K562 (cell line): Measurements from ENCODE around the gene NOL11. TPM values are rescaled to one million over a fixed set of nuclear protein-coding genes. Genes with fewer than 3 reads are reported as not detected.

Experiments
- ARID2 ChIP-seq: fragments of 450-650 bp; IDR thresholded peaks from 2 replicates; pipeline ENCODE4 v1.6.1; 2017; ENCODE audit warnings: antibody characterized with exemption, mild to moderate bottlenecking
- ARNT ChIP-seq, 2 experiments: fragments of 450-650 bp; IDR thresholded peaks; 2 replicates each; pipeline ENCODE4 v1.6.1; 2016; ENCODE audit warnings: mild to moderate bottlenecking in 1 of 2
- ATF3 ChIP-seq, 2 experiments: fragments of 450-650 bp in 1 of 2; sonication (generic) in 1 of 2; formaldehyde crosslinking in 1 of 2; IDR thresholded peaks in 1 of 2; conservative IDR thresholded peaks in 1 of 2; 2 replicates each; pipeline versions ENCODE4 v1.6.1 to v1.8.1; 2016 to 2023; ENCODE audit warnings: mild to moderate bottlenecking in 2 of 2, moderate library complexity in 2 of 2, inconsistent platforms in 1 of 2, missing genetic modification reagents in 1 of 2
- CBFB ChIP-seq: sonication (generic); formaldehyde crosslinking; IDR thresholded peaks from 2 replicates; pipeline ENCODE4 v1.4.0; 2020; ENCODE audit warnings: mild to moderate bottlenecking, missing genetic modification reagents
- CBX1 ChIP-seq: sonication (generic); IDR thresholded peaks from 2 replicates; pipeline ENCODE4 v1.6.1; 2016; ENCODE audit warnings: antibody characterized with exemption, low read depth, mild to moderate bottlenecking
- CCNT2 ChIP-seq: IDR thresholded peaks from 2 replicates; pipeline ENCODE4 v1.6.1; 2011; ENCODE audit warnings: borderline replicate concordance, low read depth, mild to moderate bottlenecking, moderate library complexity, mixed read lengths, low read length; ENCODE audit not compliant: insufficient read length; ENCODE audit errors: extremely low read depth
- CTCFL ChIP-seq: IDR thresholded peaks from 2 replicates; pipeline ENCODE4 v1.6.1; 2011; ENCODE audit warnings: borderline replicate concordance, low read depth, mild to moderate bottlenecking, moderate library complexity, low read length; ENCODE audit not compliant: insufficient read depth, poor library complexity, severe bottlenecking
- EGR1 ChIP-seq: fragments of 450-650 bp; conservative IDR thresholded peaks from 2 replicates; pipeline ENCODE4 v1.6.1; 2017; ENCODE audit warnings: mild to moderate bottlenecking
- ETV1 ChIP-seq: fragments of 450-650 bp; conservative IDR thresholded peaks from 2 replicates; pipeline ENCODE4 v1.6.1; 2016; ENCODE audit warnings: missing genetic modification characterization, control low read depth, low read depth, missing compliant biosample characterization
- FOXA3 ChIP-seq, 2 experiments: fragments of 450-650 bp in 1 of 2; sonication (generic) in 1 of 2; formaldehyde crosslinking; IDR thresholded peaks in 1 of 2; conservative IDR thresholded peaks in 1 of 2; 2 replicates each; pipeline versions ENCODE4 v1.4.0 to v1.8.0; 2020 to 2022; ENCODE audit warnings: mild to moderate bottlenecking in 2 of 2, missing genetic modification reagents in 1 of 2
- GTF2A2 ChIP-seq: IDR thresholded peaks from 2 replicates; pipeline ENCODE4 v1.6.1; 2016; ENCODE audit warnings: mild to moderate bottlenecking, missing genetic modification characterization, missing compliant biosample characterization
- GTF2E2 ChIP-seq: fragments of 200-800 bp; sonication (Bioruptor generic); IDR thresholded peaks from 2 replicates; pipeline ENCODE4 v1.6.1; 2016; ENCODE audit warnings: missing genetic modification characterization, missing compliant biosample characterization
- KDM1A ChIP-seq, 2 experiments: fragments of 450-650 bp; IDR thresholded peaks; 2 replicates each; pipeline ENCODE4 v1.6.1; 2016; ENCODE audit warnings: mild to moderate bottlenecking in 2 of 2
- MAZ ChIP-seq, 2 experiments: fragments of 450-650 bp in 1 of 2; sonication (generic) in 1 of 2; formaldehyde crosslinking; IDR thresholded peaks in 1 of 2; conservative IDR thresholded peaks in 1 of 2; 2 replicates each; pipeline versions ENCODE4 v1.4.0 to v1.5.0; 2020; ENCODE audit warnings: mild to moderate bottlenecking in 1 of 2, missing genetic modification reagents in 1 of 2
- MLLT1 ChIP-seq, 2 experiments: fragments of 450-650 bp; IDR thresholded peaks; 2 replicates each; pipeline ENCODE4 v1.6.1; 2016
- NFIC ChIP-seq: fragments of 450-650 bp; IDR thresholded peaks from 2 replicates; pipeline ENCODE4 v1.6.1; 2017; ENCODE audit warnings: mild to moderate bottlenecking, inconsistent platforms
- RB1 ChIP-seq: fragments of 450-650 bp; IDR thresholded peaks from 2 replicates; pipeline ENCODE4 v1.6.1; 2017; ENCODE audit warnings: low read depth, mild to moderate bottlenecking
- RBM15 ChIP-seq: fragments of 200-400 bp; formaldehyde crosslinking; IDR thresholded peaks from 2 replicates; pipeline ENCODE4 v1.6.1; 2018; ENCODE audit warnings: mild to moderate bottlenecking, low read length, moderate library complexity; ENCODE audit not compliant: insufficient read depth
- SRSF1 ChIP-seq: fragments of 200-400 bp; formaldehyde crosslinking; IDR thresholded peaks from 2 replicates; pipeline ENCODE4 v1.6.1; 2017; ENCODE audit warnings: mild to moderate bottlenecking, low read depth, low read length, moderate library complexity
- ZBTB7A ChIP-seq: IDR thresholded peaks from 2 replicates; pipeline ENCODE4 v1.6.1; 2011; ENCODE audit warnings: low read depth, mild to moderate bottlenecking, low read length, moderate library complexity, borderline replicate concordance; ENCODE audit not compliant: control insufficient read depth
- ZNF398 ChIP-seq: fragments of 250-450 bp; sonication (Bioruptor Pico); IDR thresholded peaks from 2 replicates; pipeline ENCODE4 v1.8.0; 2021; ENCODE audit warnings: moderate library complexity, mild to moderate bottlenecking, inconsistent platforms
- polyA plus RNA-seq, 8 experiments: library from polyadenylated mRNA; depleted of rRNA in 4 of 8; stranded (reverse) in 5 of 8; unstranded in 3 of 8; fragments of >200 nt; fragmentation: Nextera tagmentation in 2 of 8; fragmentation: Illumina TruSeq in 1 of 8; extraction: Ambion mirVana in 2 of 8; extraction: Trizol in 1 of 8; gene quantifications; 2 replicates each; pipeline versions ENCODE4 v1.2.1 to v1.2.3, GENCODE V29; 2011 to 2014; ENCODE audit warnings: inconsistent platforms in 1 of 8, missing spikeins in 1 of 8
- total RNA-seq, 7 experiments: library from RNA; depleted of rRNA in 6 of 7; stranded (reverse); fragments of >200 nt in 6 of 7; fragmentation: Illumina TruSeq in 2 of 7; extraction: Trizol in 2 of 7; gene quantifications; 2 replicates each; pipeline versions ENCODE4 v1.2.1 to v1.2.3, GENCODE V29; 2011 to 2021; ENCODE audit warnings: low replicate concordance in 1 of 7

Gene NOL11
- total and polyA plus RNA-seq, 9 of the 15 experiments (the other 6 are each of a cell fraction or from before 2014, with no cell fraction given), result 61.1 to 175 (median 121) TPM

- no peak for TF ChIP-seq MLLT1 (IDR thresholded peaks at IDR 0.05)
- TF ChIP-seq NFIC, result peak; percentile 39
- no peak for TF ChIP-seq CCNT2
- TF ChIP-seq EGR1, result 0 out of 2 replicates have a peak, but pooled peaks have one; percentile 38
- no peak for TF ChIP-seq GTF2A2
- TF ChIP-seq ZBTB7A, result peak; percentile 91
- TF ChIP-seq ARID2, result no peak
- peak; percentile 83 for TF ChIP-seq ETV1
- no peak for TF ChIP-seq CBFB (CRISPR knock-in tag)
- no peak for TF ChIP-seq GTF2E2
- 0 out of 2 replicates have a peak, but pooled peaks have one; percentile 20 for TF ChIP-seq RB1
- TF ChIP-seq MAZ (CRISPR knock-in tag; conservative IDR thresholded peaks at IDR 0.05 in 1 of 2, IDR thresholded peaks at IDR 0.05 in 1 of 2), result peak in 1 of 2 experiments; percentile 63; a peak in 2 of 4 replicates
- peak; percentile 31; the same call in 1 of the 2 replicates for TF ChIP-seq ATF3 (IDR thresholded peaks at IDR 0.05)
- TF ChIP-seq ATF3 (CRISPR knock-in tag; conservative IDR thresholded peaks at IDR 0.05), result no peak
- TF ChIP-seq KDM1A (IDR thresholded peaks at IDR 0.05), result peak; percentile 77 to 81; a peak in 3 of 4 replicates
- no peak for TF ChIP-seq SRSF1
- peak; percentile 63 for TF ChIP-seq CTCFL
- no peak; the same call in 1 of the 2 replicates for TF ChIP-seq CBX1
- TF ChIP-seq FOXA3 (CRISPR knock-in tag; conservative IDR thresholded peaks at IDR 0.05 in 1 of 2, IDR thresholded peaks at IDR 0.05 in 1 of 2), result peak in 1 of 2 experiments; percentile 70; a peak in 1 of 4 replicates
- TF ChIP-seq ZNF398 (CRISPR knock-in tag), result no peak
- TF ChIP-seq ARNT (IDR thresholded peaks at IDR 0.05), result no peak
- TF ChIP-seq RBM15, result no peak
Measured at GRCh38 chr17:67779098-67779672, 61.4 kb downstream of the NOL11 start (continued).
